Stimulated activated CD4-positive, alpha-beta T cell treated with anti-CD3 and anti-CD28 coated beads, Interleukin-1b, Interleukin-23, amount 100 ng/mL, for 4 hours (primary cell): ENCODE data around the gene ITGB8.
"Not testable (repeated sequence)": the region's sequence is repeated elsewhere in the genome, so short reads cannot be mapped to it uniquely, and the experiment has no call there.

Source experiments
- DNase-seq, 2 donors: peaks; one replicate each; pipeline ENCODE4 v3.0.0-alpha.2; 2020; ENCODE audit warnings: low read depth in 2 of 2

Gene ITGB8

DNA sequence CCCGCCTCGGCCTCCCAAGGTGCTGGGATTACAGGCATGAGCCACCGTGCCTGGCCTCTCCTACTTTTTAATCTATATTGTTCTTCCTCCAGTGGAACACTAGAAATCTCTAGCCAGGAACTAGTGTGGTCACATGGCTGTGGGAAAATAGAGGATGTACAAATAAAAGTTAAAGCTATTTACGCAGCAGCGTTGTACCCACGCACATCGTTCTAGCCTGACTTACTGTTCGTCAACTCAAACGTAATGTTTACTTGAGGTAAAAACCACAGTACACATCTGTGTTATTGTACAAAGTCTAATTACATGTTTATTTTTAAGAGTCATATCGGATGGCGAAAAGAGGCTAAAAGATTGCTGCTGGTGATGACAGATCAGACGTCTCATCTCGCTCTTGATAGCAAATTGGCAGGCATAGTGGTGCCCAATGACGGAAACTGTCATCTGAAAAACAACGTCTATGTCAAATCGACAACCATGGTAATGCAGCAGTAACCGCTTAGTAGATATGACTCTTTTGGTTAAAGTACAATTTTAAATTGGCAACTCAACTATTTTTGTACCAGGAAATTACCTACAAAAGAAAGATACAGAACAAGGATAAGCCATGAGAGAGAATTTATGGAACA lies 50.8 kb downstream of the ITGB8 start:
- DNase-seq: no peak

DNA sequence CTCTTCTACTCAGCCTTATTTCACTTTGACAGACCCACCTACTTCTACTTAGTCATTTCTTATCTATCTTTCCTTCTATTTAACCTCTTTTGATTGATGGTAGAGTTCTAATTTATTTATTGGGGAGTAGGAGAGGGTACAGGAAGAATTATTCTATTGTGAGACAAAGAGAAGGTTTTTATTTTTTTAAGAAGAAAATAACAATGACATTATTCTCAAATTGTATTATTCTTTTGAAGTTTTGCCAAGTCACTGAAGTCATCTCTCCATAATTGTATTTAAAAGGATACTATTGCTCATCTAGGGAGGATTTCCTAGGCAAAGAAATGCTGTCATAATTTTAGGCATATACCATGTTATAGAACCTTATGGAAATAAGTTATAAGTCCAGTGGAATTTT lies 52.7 kb downstream of the ITGB8 start:
- no peak for DNase-seq

DNA sequence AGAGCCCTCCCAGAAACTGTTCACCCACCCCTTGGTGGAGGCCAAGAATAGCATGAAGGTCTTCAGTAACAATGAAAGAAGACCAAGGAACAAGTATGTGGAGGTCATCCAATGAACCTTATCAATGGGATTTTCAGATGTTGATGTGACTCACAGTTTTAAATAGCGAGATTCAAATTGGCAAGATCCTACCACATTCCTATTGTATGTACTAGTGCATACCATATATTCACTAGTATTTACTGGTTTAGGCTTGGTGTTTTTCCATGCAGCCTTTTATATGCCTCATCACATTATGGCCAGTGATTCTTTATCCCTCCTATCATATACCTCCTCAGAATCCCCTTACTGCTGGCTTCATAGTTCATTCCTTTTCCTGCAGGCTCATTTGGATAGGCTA lies 54.4 kb downstream of the ITGB8 start:
- DNase-seq: no peak

DNA sequence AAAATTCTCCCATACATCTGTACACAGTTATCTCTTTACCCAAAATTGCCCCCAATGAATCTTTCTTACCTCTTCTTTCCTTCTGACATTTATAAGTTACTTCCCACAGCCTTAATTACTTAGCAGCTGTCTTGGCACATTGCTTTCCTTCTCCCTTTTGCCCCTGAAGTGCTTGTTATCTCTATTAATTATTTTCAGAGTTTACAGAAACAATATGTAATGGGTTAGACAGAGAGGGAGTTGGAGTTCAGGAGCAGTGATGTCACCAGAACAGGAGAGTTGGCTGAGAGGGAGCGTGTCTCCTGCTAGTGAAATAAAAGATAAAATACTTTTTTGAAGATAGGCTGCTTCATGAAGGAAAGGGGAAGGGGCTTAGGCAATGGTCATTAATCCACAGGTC lies 57.4 kb downstream of the ITGB8 start:
- DNase-seq: no peak

DNA sequence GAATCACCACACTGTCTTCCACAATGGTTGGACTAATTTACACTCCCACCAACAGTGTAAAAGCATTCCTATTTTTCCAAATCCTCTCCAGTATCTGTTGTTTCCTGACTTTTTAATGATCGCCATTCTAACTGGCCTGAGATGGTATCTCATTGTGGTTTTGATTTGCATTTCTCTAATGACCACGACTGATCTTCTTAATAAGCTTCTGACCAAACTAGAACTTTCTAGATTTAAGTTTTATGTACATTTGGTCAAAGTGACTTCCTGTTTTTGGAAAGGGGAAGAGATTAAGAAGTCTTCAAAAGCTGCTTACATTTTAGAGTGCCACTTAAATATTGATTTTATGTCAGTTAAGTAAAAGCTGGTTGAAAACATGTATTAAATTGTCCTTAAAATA lies 58.5 kb downstream of the ITGB8 start:
- not testable (repeated sequence) for DNase-seq

DNA sequence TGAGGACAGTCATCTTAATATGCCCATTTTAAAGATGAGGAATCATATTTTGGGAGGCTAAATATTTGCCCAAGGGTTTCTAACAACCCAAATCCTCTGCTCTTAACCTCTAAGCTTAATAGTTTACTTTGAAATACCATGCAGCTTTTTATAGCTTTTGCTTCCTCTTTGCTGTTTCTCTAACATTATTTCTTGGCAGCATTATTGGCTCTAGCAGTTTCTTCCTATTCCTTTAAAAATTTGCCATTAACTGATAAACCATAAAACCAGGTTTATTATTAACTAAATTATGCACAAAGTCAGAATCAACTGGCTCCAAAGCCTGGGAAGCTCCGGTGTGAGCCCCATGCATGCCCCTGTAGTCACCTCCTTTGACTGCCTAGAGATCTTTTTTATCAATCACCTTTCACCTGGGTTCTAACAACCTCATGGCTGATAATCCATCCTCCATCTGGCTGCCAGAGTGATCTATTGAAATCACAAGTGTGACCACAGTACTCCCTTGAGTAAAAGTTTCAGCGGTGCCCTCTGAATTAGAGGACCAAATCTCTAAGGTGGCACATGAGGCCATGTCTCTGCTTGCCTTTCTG lies 62.4 kb downstream of the ITGB8 start:
- no peak for DNase-seq

DNA sequence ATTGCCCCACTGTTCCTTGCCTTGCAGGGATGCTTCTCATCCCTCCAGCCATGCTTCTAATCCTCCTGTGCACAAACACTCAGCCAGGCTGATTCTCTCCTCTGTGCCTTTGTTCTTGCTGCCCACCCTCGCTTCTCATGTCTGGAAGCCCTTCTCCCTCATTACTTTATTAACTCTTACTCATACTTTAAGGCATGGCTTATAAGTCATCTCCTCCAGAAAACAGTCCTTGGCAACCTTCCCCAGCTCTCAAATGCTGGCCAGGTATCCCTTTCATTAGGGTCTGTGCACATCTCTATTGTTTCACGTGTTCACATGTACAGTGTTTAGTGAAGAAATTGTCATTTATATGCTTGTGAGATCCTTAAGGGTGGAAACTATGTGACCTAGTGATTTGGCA lies 62.9 kb downstream of the ITGB8 start:
- no peak for DNase-seq

DNA sequence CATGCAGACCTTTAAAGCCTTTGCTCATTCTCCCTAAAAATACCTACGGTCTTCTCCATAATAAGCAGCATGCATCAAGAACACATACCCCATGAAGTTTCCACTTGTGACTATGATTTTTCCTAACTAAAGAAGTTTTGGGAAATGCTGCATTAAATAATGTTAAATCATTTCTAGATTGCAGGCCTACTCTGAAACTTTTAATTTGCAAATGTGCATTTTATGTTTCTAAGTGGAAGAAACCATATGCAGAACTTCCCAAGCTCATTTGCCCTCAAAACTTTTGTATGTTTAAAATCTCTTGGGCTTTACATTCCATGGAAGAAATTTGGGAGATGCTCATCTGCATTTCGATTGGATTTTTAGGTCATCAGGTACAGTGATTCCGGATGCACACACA lies 63.6 kb downstream of the ITGB8 start:
- DNase-seq: no peak

DNA sequence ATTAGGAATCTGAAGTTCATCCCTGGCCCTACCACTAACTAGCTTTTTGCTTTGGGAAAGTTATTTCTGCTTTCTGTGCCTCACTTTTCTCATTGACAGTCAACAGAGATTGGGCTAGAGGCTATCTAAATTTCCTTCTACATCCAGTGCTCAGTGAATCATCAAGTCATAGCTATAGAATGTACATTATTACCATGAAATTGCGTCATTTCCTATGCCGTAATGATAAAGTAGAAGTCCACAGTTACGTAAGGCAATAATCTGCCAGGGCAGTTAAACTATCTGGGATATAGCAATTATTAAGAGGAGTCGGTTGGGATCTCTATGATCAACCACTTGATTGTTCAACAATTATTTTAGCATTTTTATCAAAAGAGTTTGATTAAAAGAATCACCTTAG lies 64.4 kb downstream of the ITGB8 start:
- no peak for DNase-seq

DNA sequence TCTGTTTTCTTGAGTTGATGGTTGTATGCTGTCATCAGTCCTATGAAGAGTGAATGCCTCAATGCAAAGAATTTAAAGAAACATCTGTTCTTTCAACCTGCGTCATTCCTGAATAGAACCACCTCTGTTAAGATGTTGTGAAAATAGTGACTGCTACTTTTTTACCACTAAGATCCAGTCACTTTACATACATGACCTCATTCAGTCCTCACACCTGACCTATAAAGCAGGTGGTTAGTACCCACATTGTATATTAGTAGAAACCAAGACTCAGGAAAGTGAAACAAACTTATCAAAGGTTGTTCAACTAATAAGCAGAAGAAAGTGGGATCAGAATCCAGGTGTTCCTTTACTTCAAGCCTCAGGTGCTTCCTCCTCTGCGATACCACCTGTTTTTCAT lies 64.8 kb downstream of the ITGB8 start:
- no peak for DNase-seq

DNA sequence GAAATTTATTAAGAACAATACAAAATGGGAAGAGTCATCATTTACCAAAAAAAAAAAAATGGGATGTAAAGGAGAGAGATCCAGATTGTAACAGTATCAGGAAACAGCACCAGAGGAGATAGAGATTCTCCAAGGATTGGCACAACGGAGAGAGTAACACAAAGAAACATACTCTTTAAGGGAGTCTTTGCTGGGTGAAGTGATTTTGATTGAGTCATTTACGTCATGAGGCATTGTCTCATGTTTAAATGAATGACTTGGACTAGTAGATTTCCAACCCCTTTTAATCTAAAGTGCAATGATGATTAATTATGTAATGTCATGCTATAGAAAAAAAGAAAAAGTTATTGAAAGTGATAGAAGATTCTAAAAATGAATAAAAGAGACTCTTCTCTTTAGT lies 68.8 kb downstream of the ITGB8 start:
- no peak for DNase-seq

DNA sequence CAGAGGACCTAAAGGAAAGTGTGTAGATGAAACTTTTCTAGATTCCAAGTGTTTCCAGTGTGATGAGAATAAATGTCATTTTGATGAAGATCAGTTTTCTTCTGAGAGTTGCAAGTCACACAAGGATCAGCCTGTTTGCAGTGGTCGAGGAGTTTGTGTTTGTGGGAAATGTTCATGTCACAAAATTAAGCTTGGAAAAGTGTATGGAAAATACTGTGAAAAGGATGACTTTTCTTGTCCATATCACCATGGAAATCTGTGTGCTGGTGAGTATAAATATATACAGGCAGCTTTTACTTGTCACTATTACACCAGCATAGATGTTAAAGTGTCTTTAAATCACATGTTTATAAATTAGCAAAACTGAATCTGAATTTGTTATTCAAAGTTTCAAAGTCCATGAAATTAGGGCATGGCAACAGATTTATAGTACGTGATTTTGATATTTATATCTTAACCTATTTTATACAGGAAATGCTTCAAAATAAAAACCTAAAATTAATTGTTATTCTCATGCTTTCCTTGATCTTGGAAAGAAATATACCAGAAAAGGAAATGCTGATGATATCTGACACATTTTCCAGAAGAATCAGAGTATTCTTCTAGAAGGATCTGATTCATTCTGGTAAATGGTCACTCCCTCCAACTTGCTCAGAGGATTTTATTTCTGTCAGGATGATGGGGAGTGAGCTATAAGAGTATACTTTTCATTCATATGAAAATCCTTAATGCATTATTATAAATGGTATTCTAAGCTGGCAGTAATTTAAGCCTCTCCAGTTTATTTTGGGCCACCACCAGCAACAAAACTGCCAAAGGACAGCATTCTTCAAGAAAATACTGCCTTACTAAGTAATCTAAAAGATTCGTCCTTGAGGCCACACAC lies 71.4 kb downstream of the ITGB8 start:
- DNase-seq: no peak

DNA sequence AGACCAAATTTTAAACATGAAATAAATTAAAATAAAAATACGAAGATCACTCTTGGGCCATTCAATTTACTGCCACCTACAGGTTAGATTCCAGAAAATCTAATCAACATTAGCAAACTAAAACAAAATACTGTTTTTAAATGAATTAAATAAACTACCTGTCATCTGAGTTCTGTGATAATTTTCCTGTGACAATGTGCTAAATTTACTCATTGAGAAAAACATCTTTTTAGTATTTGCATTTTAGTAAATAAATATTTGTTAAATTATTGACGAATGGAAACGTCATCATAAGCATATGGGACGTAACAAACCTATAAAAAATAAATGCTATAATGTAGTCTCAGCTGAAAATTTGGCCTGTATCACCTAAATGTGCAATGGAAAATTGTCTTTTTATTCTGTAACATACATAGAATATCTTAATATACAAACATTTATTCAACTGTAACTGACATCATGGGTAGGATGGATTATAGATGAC lies 72.1 kb downstream of the ITGB8 start:
- no peak for DNase-seq

DNA sequence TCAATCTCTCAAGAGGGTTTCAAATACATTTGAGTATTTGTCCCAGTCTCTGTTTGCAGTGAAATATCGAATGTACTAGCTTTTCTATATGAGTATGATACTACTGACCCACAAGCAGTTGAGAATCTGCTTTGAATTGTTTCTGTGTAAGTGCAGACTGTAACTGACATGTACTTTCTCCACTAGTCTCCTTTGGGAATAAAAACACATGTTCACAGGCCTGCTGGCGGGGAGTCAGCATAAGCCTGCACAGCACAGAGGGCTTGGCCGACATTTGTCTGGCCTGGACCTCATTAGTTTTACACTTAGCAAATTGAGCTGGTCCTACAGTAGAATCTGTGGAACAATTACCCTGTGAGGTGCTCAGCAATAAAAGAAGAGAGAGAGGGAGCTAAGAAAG lies 72.6 kb downstream of the ITGB8 start:
- no peak for DNase-seq

DNA sequence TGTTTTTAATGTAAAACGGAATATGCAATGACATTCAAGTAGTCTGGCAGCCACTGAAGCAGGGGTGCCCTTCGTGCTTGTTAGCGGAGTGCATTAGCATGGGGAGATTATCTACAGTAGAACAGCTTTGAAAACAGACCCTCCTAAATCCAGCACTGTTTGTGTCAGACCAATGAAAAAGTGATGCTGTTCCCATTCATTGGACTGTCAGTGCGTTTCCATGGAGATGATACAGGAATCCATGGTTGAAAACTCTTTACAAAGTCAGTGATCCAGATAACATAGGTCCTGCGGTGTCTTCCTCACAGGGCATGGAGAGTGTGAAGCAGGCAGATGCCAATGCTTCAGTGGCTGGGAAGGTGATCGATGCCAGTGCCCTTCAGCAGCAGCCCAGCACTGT lies 73.6 kb downstream of the ITGB8 start:
- DNase-seq: no peak

DNA sequence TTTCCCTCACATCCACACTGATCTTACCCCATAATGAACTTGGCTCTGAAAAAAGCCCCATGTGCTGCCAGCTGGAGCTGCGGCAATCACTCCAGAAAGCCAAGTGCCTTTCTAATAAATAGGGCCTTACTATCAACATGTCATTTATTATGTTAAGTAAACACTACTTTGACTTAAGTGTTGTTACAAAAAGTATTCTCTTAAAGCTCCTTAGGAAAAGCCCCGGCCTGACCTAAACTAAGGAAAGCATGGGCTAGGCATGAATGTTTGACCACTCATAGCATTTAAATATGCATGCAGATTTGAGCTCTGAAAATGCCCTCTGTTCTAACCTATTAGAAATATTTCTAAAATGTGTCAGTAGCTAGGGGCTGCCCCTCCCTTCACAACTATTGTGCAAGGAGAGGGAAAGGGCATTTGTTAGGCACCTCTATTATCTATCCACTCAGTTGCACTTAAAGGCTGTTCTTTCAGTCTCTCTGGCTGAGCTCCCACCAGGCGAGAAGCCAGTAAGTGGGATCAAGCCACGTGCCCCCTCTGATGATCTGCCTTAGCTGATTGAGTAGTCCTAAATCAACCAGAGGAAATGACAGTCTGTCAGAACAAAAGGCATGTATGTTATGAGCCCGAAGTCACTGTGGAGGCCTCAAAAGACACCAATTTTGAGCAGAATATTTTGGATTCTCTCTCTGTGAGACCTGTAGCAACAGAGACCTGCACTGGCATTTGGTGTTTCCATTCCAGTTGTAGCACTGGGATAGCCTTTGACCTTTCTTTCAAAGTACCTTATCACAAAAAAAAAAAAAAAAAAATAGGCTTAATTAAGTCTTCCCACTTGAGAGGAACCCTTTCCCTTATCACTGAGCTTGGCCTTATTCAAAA lies 77.1 kb downstream of the ITGB8 start:
- no peak for DNase-seq

DNA sequence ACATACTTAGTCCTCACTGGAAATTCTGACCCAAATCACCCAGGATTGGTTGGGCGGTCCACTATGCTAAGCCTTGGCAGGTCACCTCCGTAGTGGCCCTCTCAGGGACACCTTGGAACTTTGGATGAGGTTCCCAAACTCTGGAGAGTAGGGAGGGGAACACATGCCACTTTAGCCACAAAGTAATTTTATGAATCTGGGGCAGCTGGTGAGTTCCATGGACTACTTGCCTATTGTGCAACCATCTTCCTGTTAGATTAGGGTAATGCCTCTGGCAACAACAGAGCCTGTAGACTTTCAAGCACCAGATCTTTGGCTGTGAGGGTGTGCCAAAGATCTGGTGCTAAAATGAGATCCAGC lies 77.7 kb downstream of the ITGB8 start:
- no peak for DNase-seq

DNA sequence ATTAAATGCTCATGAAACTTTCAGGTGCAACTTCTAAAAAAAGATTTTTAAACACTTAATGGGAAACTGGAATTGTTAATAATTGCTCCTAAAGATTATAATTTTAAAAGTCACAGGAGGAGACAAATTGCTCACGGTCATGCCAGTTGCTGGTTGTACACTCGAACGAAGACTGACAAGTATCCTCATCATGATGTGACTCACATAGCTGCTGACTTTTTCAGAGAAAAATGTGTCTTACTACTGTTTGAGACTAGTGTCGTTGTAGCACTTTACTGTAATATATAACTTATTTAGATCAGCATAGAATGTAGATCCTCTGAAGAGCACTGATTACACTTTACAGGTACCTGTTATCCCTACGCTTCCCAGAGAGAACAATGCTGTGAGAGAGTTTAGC lies 79.3 kb downstream of the ITGB8 start:
- no peak for DNase-seq

DNA sequence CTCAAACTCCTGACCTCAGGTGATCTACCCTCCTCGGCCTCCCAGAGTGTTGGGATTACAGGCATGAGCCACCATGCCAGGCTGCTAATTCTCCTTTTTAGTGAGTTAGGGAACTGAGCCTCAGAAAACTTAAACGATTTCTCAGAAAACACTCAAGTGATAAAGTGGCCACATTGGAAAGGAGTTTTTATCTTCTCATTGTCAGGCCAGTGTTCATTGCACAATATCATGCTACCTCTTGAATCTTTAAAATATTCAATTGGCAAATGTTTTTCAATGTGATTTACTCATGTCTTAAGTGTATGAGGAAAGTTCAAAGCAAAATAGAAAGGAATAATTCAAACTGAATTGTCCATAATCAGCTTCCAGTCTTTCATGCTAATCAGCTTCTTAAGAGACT lies 80.7 kb downstream of the ITGB8 start:
- no peak for DNase-seq

DNA sequence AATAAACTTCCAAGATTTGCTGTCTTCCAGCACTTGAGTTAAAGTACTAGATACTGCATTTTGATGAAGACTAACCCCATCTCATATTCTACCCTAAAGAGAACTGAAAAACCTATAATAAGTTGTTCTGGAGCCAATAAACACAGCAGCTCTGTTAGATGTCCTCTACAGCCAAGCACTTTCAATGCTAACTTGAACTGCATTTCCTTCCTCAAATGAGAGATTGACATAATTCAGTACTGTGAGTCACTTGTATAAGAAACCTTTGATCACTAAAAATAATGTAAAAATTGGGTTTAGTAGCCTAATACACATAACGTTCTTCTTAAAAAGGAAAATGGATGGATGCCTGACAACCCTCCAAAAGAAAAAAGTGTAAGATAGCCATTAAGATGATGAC lies 81.3 kb downstream of the ITGB8 start:
- no peak for DNase-seq

DNA sequence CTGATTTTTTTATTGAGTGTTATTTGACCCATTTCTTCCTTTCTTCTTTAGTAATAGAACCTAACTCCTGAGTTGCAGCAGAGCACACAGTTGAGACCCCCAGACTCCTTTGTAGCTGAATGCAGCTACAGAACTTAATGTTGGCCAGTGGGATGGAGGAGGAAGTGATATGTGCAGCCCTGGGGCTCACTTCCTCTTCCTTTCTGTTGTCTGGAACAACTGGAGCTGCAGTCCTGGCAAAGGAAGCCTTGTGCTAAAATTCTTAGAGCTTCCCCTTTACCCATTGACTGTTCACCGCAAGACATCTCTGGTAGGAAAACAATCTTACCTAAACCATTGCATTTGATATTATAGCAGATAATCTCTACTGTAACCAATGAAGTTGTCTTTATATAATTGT lies 86.6 kb downstream of the ITGB8 start:
- no peak for DNase-seq
